DOHH2 (cell line): ENCODE data around the gene CSNK1A1.

Experiments
- CTCF ChIP-seq: fragments of 200-600 bp; sonication (generic); IDR thresholded peaks from one replicate; pipeline ENCODE4 v1.5.1; 2014; ENCODE audit warnings: antibody characterized with exemption, mild to moderate bottlenecking, low read depth, low read length; ENCODE audit not compliant: poor library complexity, severe bottlenecking
- EZH2phosphoT487 ChIP-seq: fragments of 200-600 bp; sonication (generic); IDR thresholded peaks from 2 replicates; pipeline ENCODE4 v1.6.1; 2017; ENCODE audit warnings: borderline replicate concordance, mild to moderate bottlenecking, antibody characterized with exemption, low read length, moderate library complexity, mixed read lengths

- TF ChIP-seq CTCF (no peak), EZH2phosphoT487 (no peak)
These were observed 49.7 kb upstream of the CSNK1A1 start for GRCh38 chr5:149600932-149601331.
